HepG2 (cell line): Measurements from ENCODE around the gene TSNAX. TPM values are rescaled to one million over a fixed set of nuclear protein-coding genes. Genes with fewer than 3 reads are reported as not detected.

Source experiments
- ATAC-seq: fragments of 200-7000 bp; cut with Tn5 transposase; 3 replicates; pipeline ENCODE4 v1.9.1; 2020; ENCODE audit warnings: mild to moderate bottlenecking, moderate library complexity
- BruUV-seq: library from RNA; stranded (reverse); fragments of 400-500 nt; replicated peaks from 2 replicates; lab custom pipeline; 2021; lab: Mats Ljungman, UMichigan
- CTCF ChIA-PET: fragments of 300-600 bp; formaldehyde crosslinking; extraction: SDS; loops from one replicate; lab custom pipeline; 2021; ENCODE audit warnings: low total read pairs, inconsistent platforms, low intra/inter-chr PET ratio; lab: Yijun Ruan, JAX
- POLR2A ChIA-PET: fragments of 350-600 bp; sonication (Branson Sonifier 250); formaldehyde crosslinking; loops from one replicate; lab custom pipeline; 2020; ENCODE audit warnings: antibody characterized with exemption, inconsistent platforms; lab: Yijun Ruan, JAX
- DNase-seq: peaks from one replicate; pipeline ENCODE4 v3.0.0-alpha.2; 2015; ENCODE audit warnings: low spot score
- FAIRE-seq: peaks from 3 replicates; lab custom pipeline; 2011; peaks lifted over from hg19 to GRCh38; lab: Jason Lieb, UNC
- H2AFZ ChIP-seq: one replicate; pipeline ENCODE4 v1.6.1; 2011; ENCODE audit warnings: low read length, inconsistent platforms
- H3K27ac ChIP-seq: fragments of 300-600 bp; 3 replicates; pipeline ENCODE4 v1.8.0; 2011; ENCODE audit warnings: mixed run types, mild to moderate bottlenecking, mixed read lengths, low read length, inconsistent platforms; ENCODE audit not compliant: insufficient read depth; ENCODE audit errors: extremely low read length
- H3K27me3 ChIP-seq, 2 experiments: fragments of 200-600 bp in 1 of 2; 2 replicates in 1 of 2; 3 replicates in 1 of 2; pipeline versions ENCODE4 v1.6.0 to v1.8.0; 2011; ENCODE audit warnings: low read length in 2 of 2, mild to moderate bottlenecking in 2 of 2, moderate library complexity in 2 of 2, inconsistent platforms in 1 of 2; ENCODE audit not compliant: insufficient read depth in 2 of 2, control insufficient read depth in 1 of 2
- H3K36me3 ChIP-seq, 2 experiments: fragments of 200-600 bp in 1 of 2; replicated peaks in 1 of 2; 2 replicates in 1 of 2; 3 replicates in 1 of 2; pipeline versions ENCODE4 v1.5.1 to v1.8.0; 2011; ENCODE audit warnings: low read length in 2 of 2, inconsistent platforms in 1 of 2; ENCODE audit not compliant: insufficient read depth in 2 of 2, control insufficient read depth in 1 of 2
- H3K4me1 ChIP-seq: 2 replicates; pipeline ENCODE4 v1.5.1; 2012; ENCODE audit warnings: low read length, inconsistent platforms; ENCODE audit not compliant: insufficient read depth
- H3K4me2 ChIP-seq: 2 replicates; pipeline ENCODE4 v1.6.0; 2011; ENCODE audit warnings: low read depth, low read length, inconsistent platforms
- H3K4me3 ChIP-seq, 3 experiments: fragments of 200-600 bp in 1 of 3; sonication (generic), shearing (Covaris generic) in 1 of 3; replicated peaks in 1 of 3; 2 replicates each; pipeline ENCODE4 v1.5.1; 2011 to 2016; ENCODE audit warnings: low read length in 3 of 3, inconsistent platforms in 2 of 3, low read depth in 2 of 3, mild to moderate bottlenecking in 2 of 3, control low read depth in 1 of 3, mixed read lengths in 1 of 3; ENCODE audit not compliant: insufficient read depth in 1 of 3
- H3K79me2 ChIP-seq: one replicate; pipeline ENCODE4 v1.6.1; 2011; ENCODE audit warnings: low read length, inconsistent platforms; ENCODE audit not compliant: insufficient read depth
- H3K9ac ChIP-seq: 2 replicates; pipeline ENCODE4 v1.6.0; 2011; ENCODE audit warnings: mild to moderate bottlenecking, low read depth, low read length, inconsistent platforms; ENCODE audit not compliant: insufficient read depth
- H3K9me3 ChIP-seq: 2 replicates; pipeline ENCODE4 v1.5.1; 2012; ENCODE audit warnings: mild to moderate bottlenecking, low read length
- H4K20me1 ChIP-seq: 2 replicates; pipeline ENCODE4 v1.6.0; 2011; ENCODE audit warnings: inconsistent platforms, mild to moderate bottlenecking, low read length, moderate library complexity; ENCODE audit not compliant: insufficient read depth
- ADNP ChIP-seq: sonication (generic); formaldehyde crosslinking; IDR thresholded peaks from 2 replicates; pipeline ENCODE4 v1.4.0; 2020; ENCODE audit warnings: missing genetic modification reagents
- AFF4 ChIP-seq: sonication (generic); formaldehyde crosslinking; IDR thresholded peaks from 2 replicates; pipeline ENCODE4 v1.4.0; 2020; ENCODE audit warnings: missing genetic modification reagents
- DPF2 ChIP-seq: sonication (generic); formaldehyde crosslinking; IDR thresholded peaks from 2 replicates; pipeline ENCODE4 v1.4.0; 2020; ENCODE audit warnings: mild to moderate bottlenecking, low read depth, missing genetic modification reagents, borderline replicate concordance
- FOXC1 ChIP-seq: sonication (generic); formaldehyde crosslinking; IDR thresholded peaks from 2 replicates; pipeline ENCODE4 v1.8.0; 2022; ENCODE audit warnings: mild to moderate bottlenecking, missing genetic modification reagents, borderline replicate concordance
- HHEX ChIP-seq: IDR thresholded peaks from 2 replicates; pipeline ENCODE4 v1.6.1; 2016; ENCODE audit warnings: control low read depth
- IRF9 ChIP-seq: sonication (generic); formaldehyde crosslinking; IDR thresholded peaks from 2 replicates; pipeline ENCODE4 v1.8.0; 2022; ENCODE audit warnings: missing genetic modification reagents, mild to moderate bottlenecking, borderline replicate concordance
- KLF12 ChIP-seq: sonication (generic); formaldehyde crosslinking; IDR thresholded peaks from 2 replicates; pipeline ENCODE4 v1.4.0; 2020; ENCODE audit warnings: missing genetic modification reagents, borderline replicate concordance
- MAF1 ChIP-seq: sonication (generic); formaldehyde crosslinking; IDR thresholded peaks from 2 replicates; pipeline ENCODE4 v1.5.0; 2020; ENCODE audit warnings: missing genetic modification reagents, borderline replicate concordance
- MED13 ChIP-seq: sonication (generic); formaldehyde crosslinking; IDR thresholded peaks from 2 replicates; pipeline ENCODE4 v1.5.0; 2020; ENCODE audit warnings: missing genetic modification reagents
- NR2F1 ChIP-seq, 2 experiments: fragments of 450-650 bp in 1 of 2; formaldehyde crosslinking in 1 of 2; IDR thresholded peaks; 2 replicates each; pipeline versions ENCODE4 v1.5.0 to v1.6.1; 2016 to 2020; ENCODE audit warnings: mild to moderate bottlenecking in 1 of 2, missing compliant biosample characterization in 1 of 2, missing genetic modification reagents in 1 of 2, moderate library complexity in 1 of 2
- TFDP1 ChIP-seq: IDR thresholded peaks from 2 replicates; pipeline ENCODE4 v1.6.1; 2016; ENCODE audit warnings: missing compliant biosample characterization, missing genetic modification reagents, borderline replicate concordance
- YEATS4 ChIP-seq: sonication (generic); formaldehyde crosslinking; IDR thresholded peaks from 2 replicates; pipeline ENCODE4 v1.4.0; 2020; ENCODE audit warnings: missing genetic modification reagents, borderline replicate concordance
- ZNF10 ChIP-seq: sonication (generic); formaldehyde crosslinking; IDR thresholded peaks from 2 replicates; pipeline ENCODE4 v1.4.0; 2020; ENCODE audit warnings: mild to moderate bottlenecking, low read depth, missing genetic modification reagents, borderline replicate concordance
- ZNF260 ChIP-seq: sonication (generic); formaldehyde crosslinking; IDR thresholded peaks from 2 replicates; pipeline ENCODE4 v1.4.0; 2020; ENCODE audit warnings: missing genetic modification reagents, low read depth, mild to moderate bottlenecking, borderline replicate concordance
- ZNF33A ChIP-seq: sonication (generic); formaldehyde crosslinking; IDR thresholded peaks from 2 replicates; pipeline ENCODE4 v1.5.1; 2020; ENCODE audit warnings: missing genetic modification reagents, mild to moderate bottlenecking, moderate library complexity, borderline replicate concordance
- ZNF766 ChIP-seq: sonication (generic); formaldehyde crosslinking; IDR thresholded peaks from 2 replicates; pipeline ENCODE4 v1.5.0; 2020; ENCODE audit warnings: missing genetic modification reagents, borderline replicate concordance
- ZSCAN31 ChIP-seq: sonication (generic); formaldehyde crosslinking; IDR thresholded peaks from 2 replicates; pipeline ENCODE4 v1.5.0; 2020; ENCODE audit warnings: low read depth, mild to moderate bottlenecking, missing genetic modification reagents
- WGBS: methylation state at CpG from one replicate; pipeline ENCODE4 v1.1.6; 2017; ENCODE audit warnings: low lambda C conversion rate; 5-methylcytosine and 5-hydroxymethylcytosine counted together
- in situ Hi-C: cut with HindIII; loops from 2 replicates; pipeline ENCODE4 v1.10.0; 2017; ENCODE audit warnings: low pct_unique_long_range_greater_than_20kb; ENCODE audit not compliant: extremely low pct_ligation_motif_present
- intact Hi-C: fragments of 100-400 bp; cut with micrococcal nuclease; formaldehyde crosslinking; loops from one replicate; pipeline ENCODE4 v1.10.0; 2022; ENCODE audit not compliant: unreplicated experiment
- polyA plus RNA-seq, 8 experiments: library from polyadenylated mRNA; depleted of rRNA in 3 of 8; stranded (reverse) in 7 of 8; unstranded in 1 of 8; fragments of >200 nt; fragmentation: Illumina TruSeq in 4 of 8; extraction: Trizol in 4 of 8; gene quantifications; 2 replicates each; pipeline versions ENCODE4 v1.2.1 to v1.2.3, GENCODE V29; 2011 to 2016; ENCODE audit warnings: low read depth in 4 of 8, missing spikeins in 1 of 8, mixed read lengths in 1 of 8; ENCODE audit not compliant: insufficient read depth in 1 of 8
- total RNA-seq, 5 experiments: library from RNA; depleted of rRNA; stranded (reverse); fragments of >200 nt; fragmentation: Illumina TruSeq; extraction: Trizol; gene quantifications; 2 replicates each; pipeline ENCODE4 v1.2.3, GENCODE V29; 2016; ENCODE audit warnings: low read depth in 1 of 5

Gene TSNAX
- total and polyA plus RNA-seq, 2 of the 13 experiments (the other 11 are each of a cell fraction or from before 2014, with no cell fraction given), result 13.2 to 46.2 TPM

- Histone ChIP-seq H3K27ac (no peak overlapping the region), H2AFZ (no peak overlapping the region), H3K4me3 (no peak overlapping the region), H3K36me3 (no peaks in the 10 kb centered on the region), H3K27me3 (no peaks in the 10 kb centered on the region), H3K4me2 (no peak overlapping the region), H3K9ac (no peak overlapping the region), H3K4me1 (peaks cover 12% of the 10 kb centered on the region), H4K20me1 (no peaks in the 10 kb centered on the region), H3K9me3 (no peaks in the 10 kb centered on the region), H3K79me2 (no peaks in the 10 kb centered on the region)
- no peak for DNase-seq
- BruUV-seq, result no TSS peak
- POLR2A ChIA-PET, result no interaction called here
- TF ChIP-seq MAF1 (CRISPR knock-in tag), result no peak
- TF ChIP-seq ZNF33A (CRISPR knock-in tag), result no peak
- no peak for TF ChIP-seq HHEX
- TF ChIP-seq TFDP1, result no peak
- no peak for TF ChIP-seq ADNP
- TF ChIP-seq ZNF766, result no peak
- no peak for TF ChIP-seq MED13 (CRISPR knock-in tag)
- no peak for TF ChIP-seq NR2F1 (CRISPR knock-in tag; IDR thresholded peaks at IDR 0.05)
- TF ChIP-seq AFF4, result no peak
- no peak for TF ChIP-seq ZNF260 (CRISPR knock-in tag)
- TF ChIP-seq ZSCAN31 (CRISPR knock-in tag), result no peak
- no peak for TF ChIP-seq YEATS4 (CRISPR knock-in tag)
- TF ChIP-seq FOXC1 (CRISPR knock-in tag), result no peak
- no peak for TF ChIP-seq ZNF10 (CRISPR knock-in tag)
- TF ChIP-seq IRF9, result no peak
- TF ChIP-seq DPF2 (CRISPR knock-in tag), result no peak
- no peak for TF ChIP-seq KLF12
- WGBS, result 69% methylated on average over 11 of the region's 11 CpGs
- intact Hi-C loops (no loop called here), in situ Hi-C loops (no loop called here)
- FAIRE-seq, result no peak
- CTCF ChIA-PET, result interaction anchor here (1.8 kb wide), 1 partner anchor 233 kb away, joined by 23 read pairs; no protein-coding TSS in a partner anchor
- ATAC-seq, result no peak
Measured at GRCh38 chr1:231591466-231591865, 63.0 kb downstream of the TSNAX start.
